ENCODE results near the gene GTPBP1.

The GTPBP1 gene

DNA sequence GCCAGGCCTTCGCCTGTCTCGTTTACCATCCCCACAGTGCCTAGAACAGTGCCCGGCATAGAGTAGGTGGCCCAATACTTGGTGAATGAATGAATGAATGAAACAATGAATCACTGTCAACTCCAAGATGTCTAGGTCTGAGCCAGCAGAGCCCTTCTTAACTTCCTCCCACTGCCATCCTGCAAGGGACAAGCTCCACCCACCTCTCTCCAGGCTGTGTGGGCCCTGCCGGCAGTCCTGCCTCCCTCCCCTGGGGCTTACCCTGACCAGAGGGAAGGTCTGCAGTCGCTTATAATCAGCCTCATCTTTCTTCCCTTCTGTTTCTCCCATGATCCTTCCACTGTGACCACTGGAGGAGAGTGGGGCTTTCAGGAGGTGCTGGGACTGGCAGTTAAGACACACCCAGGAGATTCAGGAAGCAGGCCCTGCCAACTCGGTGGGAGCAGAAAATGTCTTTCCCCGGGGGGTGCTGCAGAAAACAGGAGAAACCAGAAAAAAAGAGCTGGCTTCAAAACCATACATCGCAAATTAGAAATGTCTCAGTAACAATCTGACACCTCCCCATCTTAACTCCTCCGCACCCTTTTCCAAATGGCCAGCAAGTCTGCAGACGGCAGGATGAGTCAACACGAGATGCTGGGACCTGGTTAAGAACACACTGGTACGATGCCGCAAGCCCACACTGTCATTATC lies 76.8 kb downstream of the GTPBP1 start:
- in situ Hi-C loops (cut with HindIII; ENCODE audit: low sequenced_read_pairs), result no loop called here

Measured in DLD1 (cell line).